K562 (cell line): ENCODE measurements around the gene DYNC2I2. TPM values are rescaled to one million over a fixed set of nuclear protein-coding genes. Genes with fewer than 3 reads are reported as not detected.

Experiments
- ATAC-seq: fragments of 200-7000 bp; cut with Tn5 transposase; 3 replicates; pipeline ENCODE4 v1.9.1; 2020; ENCODE audit warnings: moderate library complexity
- BruUV-seq: library from RNA; stranded (reverse); fragments of 400-500 nt; replicated peaks from 2 replicates; lab custom pipeline; 2021; lab: Mats Ljungman, UMichigan
- CTCF ChIA-PET: fragments of 300-600 bp; formaldehyde crosslinking; extraction: SDS; loops from one replicate; lab custom pipeline; 2021; ENCODE audit warnings: low intra/inter-chr PET ratio; lab: Yijun Ruan, JAX
- POLR2A ChIA-PET: fragments of 300-600, 350-650 bp; sonication (Branson Sonifier 250); formaldehyde crosslinking; extraction: SDS; loops from one replicate; lab custom pipeline; 2021; ENCODE audit warnings: antibody characterized with exemption, inconsistent platforms; lab: Yijun Ruan, JAX
- DNase-seq, 4 experiments: peaks; one replicate each; pipeline versions ENCODE4 v3.0.0 to v3.0.0-alpha.2; 2011 to 2018; ENCODE audit warnings: low spot score in 3 of 4, mixed read lengths in 3 of 4; ENCODE audit errors: extremely low read depth in 1 of 4
- FAIRE-seq: peaks from 2 replicates; lab custom pipeline; 2011; peaks lifted over from hg19 to GRCh38; lab: Jason Lieb, UNC
- H2AFZ ChIP-seq: 2 replicates; pipeline ENCODE4 v1.6.0; 2011; ENCODE audit warnings: low read depth, low read length, control low read depth, inconsistent platforms
- H3K27ac ChIP-seq: fragments of 200-600 bp; 3 replicates; pipeline ENCODE4 v1.8.0; 2011; ENCODE audit warnings: low read depth, mild to moderate bottlenecking, control low read depth, inconsistent platforms, low read length, moderate library complexity, mixed read lengths; ENCODE audit errors: extremely low read depth
- H3K27me3 ChIP-seq, 2 experiments: fragments of 300-600 bp in 1 of 2; 2 replicates in 1 of 2; 3 replicates in 1 of 2; pipeline versions ENCODE4 v1.6.0 to v1.8.0; 2011; ENCODE audit warnings: inconsistent platforms in 2 of 2, low read length in 2 of 2, mild to moderate bottlenecking in 1 of 2, mixed read lengths in 1 of 2, moderate library complexity in 1 of 2; ENCODE audit not compliant: control insufficient read depth in 2 of 2, insufficient read depth in 2 of 2
- H3K36me3 ChIP-seq: fragments of 300-600 bp; 3 replicates; pipeline ENCODE4 v1.8.0; 2011; ENCODE audit warnings: mild to moderate bottlenecking, low read length, inconsistent platforms; ENCODE audit not compliant: control insufficient read depth, insufficient read depth
- H3K4me1 ChIP-seq, 2 experiments: fragments of 200-600 bp in 1 of 2; replicated peaks in 1 of 2; 2 replicates in 1 of 2; 3 replicates in 1 of 2; pipeline versions ENCODE4 v1.5.1 to v1.8.0; 2011; ENCODE audit warnings: inconsistent platforms in 2 of 2, low read length in 2 of 2, mild to moderate bottlenecking in 1 of 2, mixed read lengths in 1 of 2, moderate library complexity in 1 of 2; ENCODE audit not compliant: control insufficient read depth in 2 of 2, insufficient read depth in 2 of 2
- H3K4me2 ChIP-seq: 2 replicates; pipeline ENCODE4 v1.6.1; 2011; ENCODE audit warnings: low read length, control low read depth, inconsistent platforms, mixed read lengths; ENCODE audit not compliant: insufficient read depth
- H3K4me3 ChIP-seq: fragments of 200-600 bp; sonication (generic), shearing (Covaris generic); 2 replicates; pipeline ENCODE4 v1.5.1; 2016; ENCODE audit warnings: control low read depth, inconsistent platforms
- H3K79me2 ChIP-seq: fragments of 200-600 bp; 3 replicates; pipeline ENCODE4 v1.8.0; 2011; ENCODE audit warnings: low read length, inconsistent platforms; ENCODE audit not compliant: control insufficient read depth, insufficient read depth
- H3K9ac ChIP-seq, 2 experiments: 2 replicates each; pipeline versions ENCODE4 v1.6.0 to v1.6.1; 2011; ENCODE audit warnings: low read depth in 2 of 2, low read length in 2 of 2, control low read depth in 1 of 2, inconsistent platforms in 1 of 2, mild to moderate bottlenecking in 1 of 2, mixed read lengths in 1 of 2; ENCODE audit not compliant: insufficient read depth in 1 of 2
- H3K9me1 ChIP-seq: one replicate; pipeline ENCODE4 v1.6.0; 2011; ENCODE audit warnings: inconsistent platforms, mild to moderate bottlenecking, low read length, moderate library complexity; ENCODE audit not compliant: control insufficient read depth, insufficient read depth
- H3K9me3 ChIP-seq: replicated peaks from 2 replicates; pipeline ENCODE4 v1.5.1; 2011; ENCODE audit warnings: low read depth, low read length, inconsistent platforms; ENCODE audit not compliant: control insufficient read depth, insufficient read depth
- H4K20me1 ChIP-seq: replicated peaks from 2 replicates; pipeline ENCODE4 v1.6.1; 2011; ENCODE audit warnings: low read length, inconsistent platforms, mixed read lengths; ENCODE audit not compliant: control insufficient read depth, insufficient read depth
- E4F1 ChIP-seq: fragments of 250-450 bp; sonication (Bioruptor Pico); IDR thresholded peaks from 2 replicates; pipeline ENCODE4 v1.5.0; 2021; ENCODE audit warnings: mild to moderate bottlenecking, borderline replicate concordance
- ELF1 ChIP-seq: fragments of 200-800 bp; sonication (Bioruptor generic); IDR thresholded peaks from 2 replicates; pipeline ENCODE4 v1.6.1; 2016; ENCODE audit warnings: missing genetic modification characterization, missing compliant biosample characterization
- PKNOX1 ChIP-seq: fragments of 450-650 bp; IDR thresholded peaks from 2 replicates; pipeline ENCODE4 v1.6.1; 2016
- ZNF384 ChIP-seq: IDR thresholded peaks from 2 replicates; pipeline ENCODE4 v1.6.1; 2012; ENCODE audit warnings: low read depth, low read length, improper control_type of control experiment
- ZNF583 ChIP-seq: fragments of 250-450 bp; sonication (Bioruptor Pico); IDR thresholded peaks from 2 replicates; pipeline ENCODE4 v1.4.0; 2020
- whole genome bisulfite sequencing: fragments of 100-300 bp; shearing (Covaris generic); methylation state at CpG from one replicate; pipeline ENCODE4 v1.1.6; 2016; ENCODE audit warnings: low coverage, mixed read lengths; ENCODE audit not compliant: insufficient coverage; ENCODE audit errors: missing lambda C conversion rate; 5-methylcytosine and 5-hydroxymethylcytosine counted together
- in situ Hi-C: fragments of 300-500 bp; cut with MboI; formaldehyde crosslinking; loops from 4 replicates; pipeline ENCODE4 v1.15.0; 2018; ENCODE audit warnings: inconsistent platforms, mixed read lengths
- intact Hi-C: fragments of 100-400 bp; cut with micrococcal nuclease; formaldehyde crosslinking; loops from 2 replicates; pipeline ENCODE4 v1.14.2; 2022
- polyA plus RNA-seq, 8 experiments: library from polyadenylated mRNA; depleted of rRNA in 4 of 8; stranded (reverse) in 5 of 8; unstranded in 3 of 8; fragments of >200 nt; fragmentation: Nextera tagmentation in 2 of 8; fragmentation: Illumina TruSeq in 1 of 8; extraction: Ambion mirVana in 2 of 8; extraction: Trizol in 1 of 8; gene quantifications; 2 replicates each; pipeline versions ENCODE4 v1.2.1 to v1.2.3, GENCODE V29; 2011 to 2014; ENCODE audit warnings: inconsistent platforms in 1 of 8, missing spikeins in 1 of 8
- total RNA-seq, 7 experiments: library from RNA; depleted of rRNA in 6 of 7; stranded (reverse); fragments of >200 nt in 6 of 7; fragmentation: Illumina TruSeq in 2 of 7; extraction: Trizol in 2 of 7; gene quantifications; 2 replicates each; pipeline versions ENCODE4 v1.2.1 to v1.2.3, GENCODE V29; 2011 to 2021; ENCODE audit warnings: low replicate concordance in 1 of 7

The DYNC2I2 gene
- total and polyA plus RNA-seq, 9 of the 15 experiments (the other 6 are each of a cell fraction or from before 2014, with no cell fraction given): 1.5 to 249 (median 70.0) TPM

GRCh38 chr9:128687453-128687852, 30.8 kb upstream of the DYNC2I2 start:
- no peak for ATAC-seq
- TF ChIP-seq ZNF384 (peak; percentile 55; the same call in 1 of the 2 replicates), PKNOX1 (peak; percentile 66), E4F1 (CRISPR knock-in tag) (no peak), ZNF583 (no peak), ELF1 (tag) (no peak)
- no peak for FAIRE-seq
- H4K20me1 ChIP-seq: peaks cover 14% of the 10 kb centered on the region
- no peaks in the 10 kb centered on the region for H3K9me1 ChIP-seq
- H3K4me3 ChIP-seq: no peak overlapping the region
- ChIA-PET CTCF (no interaction called here), POLR2A (interaction anchor here (0.8 to 1.2 kb wide), 2 partner anchors 9 to 373 kb away, joined by 3 to 5 read pairs; no protein-coding TSS in a partner anchor)
- H3K27ac ChIP-seq: no peak overlapping the region
- no peaks in the 10 kb centered on the region for H3K9me3 ChIP-seq
- peaks cover 38% of the 10 kb centered on the region for H3K79me2 ChIP-seq
- H3K4me2 ChIP-seq: no peak overlapping the region
- H3K27me3 ChIP-seq: no peaks in the 10 kb centered on the region
- intact Hi-C loops: loop anchor here (10.0 kb wide), 2 partner anchors 413 to 493 kb away; partner anchors contain the start of genes CIZ1, GOLGA2 and SWI5
- WGBS: 85% methylated on average over 4 of the region's 4 CpGs
- no TSS peak for BruUV-seq
- in situ Hi-C loops: no loop called here
- H3K36me3 ChIP-seq: peaks cover 24% of the 10 kb centered on the region
- H3K4me1 ChIP-seq: peaks cover 27 to 36% of the 10 kb centered on the region in 2 experiments
- no peak overlapping the region for H3K9ac ChIP-seq
- H2AFZ ChIP-seq: 0 out of 2 replicates have a peak overlapping the region, but pooled peaks have one; percentile 96
- DNase-seq: no peak
